Erythroblast (primary cell): Measurements from ENCODE around the gene MED15.

Experiments
- GATA1 ChIP-seq: IDR thresholded peaks from 2 replicates; pipeline ENCODE4 v1.6.1; 2011; ENCODE audit warnings: low read depth, mild to moderate bottlenecking, control low read depth, low read length, moderate library complexity
- POLR2A ChIP-seq: IDR thresholded peaks from 2 replicates; pipeline ENCODE4 v1.6.1; 2011; ENCODE audit warnings: mild to moderate bottlenecking, low read length

DNA sequence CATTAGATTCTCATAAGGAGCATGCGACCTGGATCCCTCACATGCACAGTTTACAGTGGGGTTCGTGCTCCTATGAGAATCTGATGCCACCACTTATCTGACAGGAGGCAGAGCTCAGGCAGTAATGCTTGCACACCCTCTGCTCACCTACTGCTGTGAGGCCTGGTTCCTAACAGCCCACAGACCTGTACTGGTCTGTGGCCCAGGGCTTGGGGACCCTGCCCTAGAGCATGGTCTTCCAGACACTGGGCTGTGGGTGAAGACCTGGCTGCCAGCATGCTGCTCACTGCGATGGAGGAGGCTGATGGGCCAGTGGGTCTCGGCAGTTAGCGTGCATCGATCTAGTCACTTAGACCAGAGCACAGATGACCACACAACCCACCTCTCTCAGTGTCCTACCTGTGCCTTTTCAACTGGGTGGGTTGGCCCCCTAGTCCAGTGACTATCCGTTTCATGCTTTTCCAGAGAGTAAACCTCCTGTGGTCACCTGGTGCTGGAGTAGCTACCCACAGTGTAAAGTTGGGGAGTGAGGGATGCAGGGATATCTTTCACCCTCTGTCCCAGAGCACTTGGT is 21.1 kb downstream of the MED15 start:
- no peak for TF ChIP-seq POLR2A
- TF ChIP-seq GATA1: no peak
